ENCODE results near the gene MACROD2.

GRCh38 chr20:16096756-16097326 is 2101.5 kb downstream of the MACROD2 start:
- TF ChIP-seq, protein P1, sequence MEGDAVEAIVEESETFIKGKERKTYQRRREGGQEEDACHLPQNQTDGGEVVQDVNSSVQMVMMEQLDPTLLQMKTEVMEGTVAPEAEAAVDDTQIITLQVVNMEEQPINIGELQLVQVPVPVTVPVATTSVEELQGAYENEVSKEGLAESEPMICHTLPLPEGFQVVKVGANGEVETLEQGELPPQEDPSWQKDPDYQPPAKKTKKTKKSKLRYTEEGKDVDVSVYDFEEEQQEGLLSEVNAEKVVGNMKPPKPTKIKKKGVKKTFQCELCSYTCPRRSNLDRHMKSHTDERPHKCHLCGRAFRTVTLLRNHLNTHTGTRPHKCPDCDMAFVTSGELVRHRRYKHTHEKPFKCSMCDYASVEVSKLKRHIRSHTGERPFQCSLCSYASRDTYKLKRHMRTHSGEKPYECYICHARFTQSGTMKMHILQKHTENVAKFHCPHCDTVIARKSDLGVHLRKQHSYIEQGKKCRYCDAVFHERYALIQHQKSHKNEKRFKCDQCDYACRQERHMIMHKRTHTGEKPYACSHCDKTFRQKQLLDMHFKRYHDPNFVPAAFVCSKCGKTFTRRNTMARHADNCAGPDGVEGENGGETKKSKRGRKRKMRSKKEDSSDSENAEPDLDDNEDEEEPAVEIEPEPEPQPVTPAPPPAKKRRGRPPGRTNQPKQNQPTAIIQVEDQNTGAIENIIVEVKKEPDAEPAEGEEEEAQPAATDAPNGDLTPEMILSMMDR (IDR thresholded peaks at IDR 0.05): no peak
- TF ChIP-seq EZH2 (IDR thresholded peaks at IDR 0.05; ENCODE audit: borderline replicate concordance, insufficient read depth, low read depth, low read length, poor library complexity, severe bottlenecking): no peak
